Neural progenitor cell (in vitro differentiated cells): ENCODE results near the gene TRIM3.

Source experiments
- CTCF ChIP-seq: fragments of 200-600 bp; sonication (generic); IDR thresholded peaks from 2 replicates; pipeline ENCODE4 v1.5.1; 2017; ENCODE audit warnings: antibody characterized with exemption, mild to moderate bottlenecking
- EZH2phosphoT487 ChIP-seq: fragments of 200-600 bp; sonication (generic); IDR thresholded peaks from 2 replicates; pipeline ENCODE4 v1.6.1; 2017; ENCODE audit warnings: antibody characterized with exemption

GRCh38 chr11:6469599-6469998 is 4.1 kb downstream of the TRIM3 start:
- TF ChIP-seq CTCF (no peak), EZH2phosphoT487 (no peak)
